H1 (cell line): Measurements from ENCODE around the gene OR10J4. TPM values are rescaled to one million over a fixed set of nuclear protein-coding genes. Genes with fewer than 3 reads are reported as not detected.

Experiments
- CTCF ChIA-PET: fragments of 300-600 bp; sonication (Branson Sonifier 250); formaldehyde crosslinking; loops from one replicate; lab custom pipeline; 2021; ENCODE audit not compliant: partially characterized antibody; lab: Charles Lee
- POLR2A ChIA-PET: fragments of 300-600 bp; sonication (Branson Sonifier 250); formaldehyde crosslinking; loops from one replicate; lab custom pipeline; 2021; ENCODE audit warnings: inconsistent platforms; ENCODE audit not compliant: partially characterized antibody; lab: Charles Lee
- DNase-seq, 2 experiments: peaks; one replicate each; pipeline versions ENCODE4 v3.0.0 to v3.0.0-alpha.2; 2010 to 2022; ENCODE audit warnings: low spot score in 2 of 2, low read depth in 1 of 2, mixed read lengths in 1 of 2
- FAIRE-seq: peaks from 2 replicates; lab custom pipeline; 2011; peaks lifted over from hg19 to GRCh38; lab: Jason Lieb, UNC
- H2AFZ ChIP-seq: 2 replicates; pipeline ENCODE4 v1.8.1; 2012; ENCODE audit warnings: low read length, inconsistent platforms
- H2AK5ac ChIP-seq: 2 replicates; pipeline ENCODE4 v1.6.1; 2013; ENCODE audit warnings: low read depth, low read length
- H2BK120ac ChIP-seq: replicated peaks from 2 replicates; pipeline ENCODE3; 2013; ENCODE audit warnings: low read depth, low read length, inconsistent platforms
- H2BK12ac ChIP-seq: 2 replicates; pipeline ENCODE4 v1.6.1; 2013; ENCODE audit warnings: low read depth, low read length
- H2BK15ac ChIP-seq: 2 replicates; pipeline ENCODE4 v1.6.1; 2013; ENCODE audit warnings: low read length
- H2BK20ac ChIP-seq: 2 replicates; pipeline ENCODE4 v1.6.1; 2013; ENCODE audit warnings: low read length
- H2BK5ac ChIP-seq: 2 replicates; pipeline ENCODE4 v1.6.1; 2013; ENCODE audit warnings: low read depth, low read length
- H3K14ac ChIP-seq: 2 replicates; pipeline ENCODE4 v1.6.1; 2013; ENCODE audit warnings: inconsistent platforms; ENCODE audit not compliant: insufficient read length
- H3K18ac ChIP-seq: 2 replicates; pipeline ENCODE4 v1.6.1; 2013; ENCODE audit warnings: low read length; ENCODE audit errors: extremely low read depth
- H3K23ac ChIP-seq: 2 replicates; pipeline ENCODE4 v1.6.1; 2013; ENCODE audit warnings: inconsistent platforms; ENCODE audit not compliant: insufficient read length
- H3K23me2 ChIP-seq: 2 replicates; pipeline ENCODE4 v1.6.1; 2013; ENCODE audit warnings: low read depth, low read length
- H3K27ac ChIP-seq: 2 replicates; pipeline ENCODE4 v1.6.1; 2011; ENCODE audit warnings: low read depth, low read length, inconsistent platforms
- H3K27me3 ChIP-seq, 4 experiments: replicated peaks in 1 of 4; 1 replicate in 1 of 4; 2 replicates in 3 of 4; pipeline versions ENCODE4 v1.6.1 to v1.8.1; 2011 to 2013; ENCODE audit warnings: low read length in 3 of 4, mild to moderate bottlenecking in 3 of 4, inconsistent platforms in 2 of 4, mixed read lengths in 2 of 4, moderate library complexity in 1 of 4; ENCODE audit not compliant: control insufficient read depth in 3 of 4, insufficient read depth in 3 of 4; ENCODE audit errors: extremely low read depth in 1 of 4
- H3K36me3 ChIP-seq, 4 experiments: 2 replicates each; pipeline versions ENCODE4 v1.6.1 to v1.8.1; 2011 to 2013; ENCODE audit warnings: mild to moderate bottlenecking in 4 of 4, low read length in 3 of 4, moderate library complexity in 2 of 4, control low read depth in 1 of 4, inconsistent platforms in 1 of 4; ENCODE audit not compliant: insufficient read depth in 4 of 4, control insufficient read depth in 2 of 4
- H3K4ac ChIP-seq: replicated peaks from 2 replicates; pipeline ENCODE3; 2013; ENCODE audit warnings: low read length, low read depth, mixed read lengths, inconsistent platforms; ENCODE audit not compliant: insufficient read length
- H3K4me1 ChIP-seq, 4 experiments: replicated peaks in 1 of 4; 1 replicate in 1 of 4; 2 replicates in 3 of 4; pipeline versions ENCODE4 v1.6.1 to v1.8.1; 2011 to 2013; ENCODE audit warnings: low read length in 3 of 4, inconsistent platforms in 2 of 4, mixed read lengths in 1 of 4; ENCODE audit not compliant: insufficient read depth in 4 of 4, control insufficient read depth in 3 of 4
- H3K4me2 ChIP-seq, 2 experiments: 2 replicates each; pipeline versions ENCODE4 v1.6.1 to v1.8.1; 2011 to 2013; ENCODE audit warnings: low read depth in 2 of 2, low read length in 2 of 2, control low read depth in 1 of 2, inconsistent platforms in 1 of 2, mild to moderate bottlenecking in 1 of 2; ENCODE audit not compliant: insufficient read depth in 1 of 2
- H3K4me3 ChIP-seq, 4 experiments: fragments of 200-600, 300-600 bp in 1 of 4; sonication (generic), shearing (Covaris generic), sonication (Bioruptor Twin) in 1 of 4; 2 replicates each; pipeline versions ENCODE4 v1.5.1 to v1.8.1; 2011 to 2016; ENCODE audit warnings: low read length in 4 of 4, low read depth in 3 of 4, control low read depth in 2 of 4, inconsistent platforms in 2 of 4, mild to moderate bottlenecking in 2 of 4, mixed read lengths in 1 of 4, moderate library complexity in 1 of 4; ENCODE audit not compliant: insufficient read depth in 2 of 4; ENCODE audit errors: extremely low read depth in 1 of 4
- H3K56ac ChIP-seq: replicated peaks from 2 replicates; pipeline ENCODE3; 2013; ENCODE audit warnings: low read depth, mild to moderate bottlenecking, mixed read lengths, low read length, inconsistent platforms; ENCODE audit not compliant: insufficient read length
- H3K79me1 ChIP-seq: 2 replicates; pipeline ENCODE4 v1.6.1; 2013; ENCODE audit warnings: low read depth, low read length, control low read depth
- H3K79me2 ChIP-seq, 2 experiments: 2 replicates each; pipeline versions ENCODE4 v1.6.1 to v1.8.1; 2012 to 2013; ENCODE audit warnings: low read length in 2 of 2, mild to moderate bottlenecking in 2 of 2, inconsistent platforms in 1 of 2; ENCODE audit not compliant: insufficient read depth in 2 of 2, control insufficient read depth in 1 of 2
- H3K9ac ChIP-seq, 4 experiments: replicated peaks in 1 of 4; 1 replicate in 1 of 4; 2 replicates in 3 of 4; pipeline versions ENCODE4 v1.6.1 to v1.8.1; 2011 to 2013; ENCODE audit warnings: low read depth in 3 of 4, low read length in 3 of 4, control low read depth in 2 of 4, mild to moderate bottlenecking in 2 of 4, moderate library complexity in 2 of 4, inconsistent platforms in 1 of 4; ENCODE audit errors: extremely low read depth in 1 of 4
- H3K9me3 ChIP-seq, 2 experiments: 2 replicates each; pipeline versions ENCODE4 v1.6.1 to v1.8.1; 2012 to 2013; ENCODE audit warnings: mild to moderate bottlenecking in 2 of 2, moderate library complexity in 2 of 2, control low read depth in 1 of 2, inconsistent platforms in 1 of 2, low read depth in 1 of 2, low read length in 1 of 2, mixed read lengths in 1 of 2; ENCODE audit not compliant: insufficient read depth in 2 of 2
- H4K20me1 ChIP-seq, 2 experiments: replicated peaks in 1 of 2; 2 replicates each; pipeline versions ENCODE3 to v1.8.1; 2011 to 2013; ENCODE audit warnings: inconsistent platforms in 2 of 2, low read length in 2 of 2, mild to moderate bottlenecking in 1 of 2; ENCODE audit not compliant: insufficient read depth in 2 of 2, control insufficient read depth in 1 of 2
- H4K5ac ChIP-seq: 2 replicates; pipeline ENCODE4 v1.6.1; 2013; ENCODE audit warnings: low read length, low read depth, mixed read lengths, inconsistent platforms; ENCODE audit not compliant: insufficient read length
- H4K8ac ChIP-seq: 2 replicates; pipeline ENCODE4 v1.8.0; 2013; ENCODE audit warnings: mild to moderate bottlenecking, moderate library complexity, low read length, inconsistent platforms; ENCODE audit not compliant: insufficient read depth; ENCODE audit errors: extremely low read depth
- H4K91ac ChIP-seq: replicated peaks from 2 replicates; pipeline ENCODE3; 2013; ENCODE audit warnings: low read length, mixed read lengths, inconsistent platforms; ENCODE audit not compliant: insufficient read length
- CHD7 ChIP-seq: fragments of 300-600 bp; sonication (generic); IDR thresholded peaks from 2 replicates; pipeline ENCODE4 v1.7.1; 2012; ENCODE audit warnings: low read length, moderate library complexity, mild to moderate bottlenecking, inconsistent platforms; ENCODE audit not compliant: insufficient replicate concordance
- polyA plus RNA-seq, 7 experiments: library from polyadenylated mRNA; depleted of rRNA in 3 of 7; stranded (reverse) in 5 of 7; unstranded in 2 of 7; fragments of >200 nt in 5 of 7; fragments of 200-250 nt in 2 of 7; gene quantifications; 1 replicate in 5 of 7; 2 replicates in 1 of 7; 4 replicates in 1 of 7; pipeline versions ENCODE4 v1.2.1 to v1.2.3, GENCODE V29; 2011 to 2013; ENCODE audit warnings: missing spikeins in 2 of 7, mixed read lengths in 2 of 7
- total RNA-seq: library from RNA; stranded (reverse); fragmentation: NEBNext Ultra II Directional; extraction: Animal tissue kit (Norgen Biotek cat#: 25700); gene quantifications from 2 replicates; pipeline ENCODE4 v1.2.1, GENCODE V29; 2021

Gene OR10J4
- total and polyA plus RNA-seq, 2 of the 8 experiments (the other 6 are each of a cell fraction or from before 2014, with no cell fraction given) = not detected

- Histone ChIP-seq H2BK120ac (no peak overlapping the region), H3K56ac (no peak overlapping the region), H3K27ac (no peak overlapping the region), H3K79me1 (no peaks in the 10 kb centered on the region), H3K9ac (no peak overlapping the region), H2BK5ac (no peak overlapping the region), H3K18ac (no peak overlapping the region), H3K23ac (no peak overlapping the region), H4K20me1 (no peaks in the 10 kb centered on the region), H3K4me2 (no peak overlapping the region), H4K8ac (no peak overlapping the region), H3K36me3 (no peaks in the 10 kb centered on the region), H3K27me3 (no peaks in the 10 kb centered on the region), H4K5ac (no peak overlapping the region), H3K14ac (no peak overlapping the region), H3K79me2 (no peaks in the 10 kb centered on the region), H3K4me3 (no peak overlapping the region), H2BK12ac (no peak overlapping the region), H4K91ac (no peak overlapping the region), H3K4me1 (no peaks in the 10 kb centered on the region), H2AFZ (no peak overlapping the region), H3K9me3 (peaks cover 65 to 75% of the 10 kb centered on the region in 2 experiments), H2BK20ac (no peak overlapping the region), H3K4ac (no peak overlapping the region), H2BK15ac (no peak overlapping the region), H3K23me2 (no peaks in the 10 kb centered on the region), H2AK5ac (no peak overlapping the region)
- ChIA-PET POLR2A (no interaction called here), CTCF (interaction anchor here (0.6 to 0.8 kb wide), 2 partner anchors 13 to 19 kb away, joined by 3 read pairs; no protein-coding TSS in a partner anchor)
- DNase-seq (no peak), FAIRE-seq (no peak)
- no peak for TF ChIP-seq CHD7
These were observed 9.4 kb downstream of the OR10J4 start for GRCh38 chr1:159441360-159441759.
